A673 (cell line): ENCODE results near the gene EPHA5.

Experiments used
- EZH2 ChIP-seq: fragments of 200-600 bp; sonication (generic); IDR thresholded peaks from 2 replicates; pipeline ENCODE4 v1.6.1; 2017; ENCODE audit warnings: borderline replicate concordance, low read depth, mild to moderate bottlenecking, mixed read lengths, antibody characterized with exemption, low read length; ENCODE audit not compliant: poor library complexity, severe bottlenecking
- TF ChIP-seq, protein P1 (sequence below): fragments of 300-800, 200-600 bp; sonication (generic); conservative IDR thresholded peaks from 2 replicates; pipeline ENCODE4 v1.5.1; 2017; ENCODE audit warnings: low read depth, mild to moderate bottlenecking, antibody characterized with exemption, low read length, moderate library complexity, mixed read lengths

- TF ChIP-seq, protein P1, sequence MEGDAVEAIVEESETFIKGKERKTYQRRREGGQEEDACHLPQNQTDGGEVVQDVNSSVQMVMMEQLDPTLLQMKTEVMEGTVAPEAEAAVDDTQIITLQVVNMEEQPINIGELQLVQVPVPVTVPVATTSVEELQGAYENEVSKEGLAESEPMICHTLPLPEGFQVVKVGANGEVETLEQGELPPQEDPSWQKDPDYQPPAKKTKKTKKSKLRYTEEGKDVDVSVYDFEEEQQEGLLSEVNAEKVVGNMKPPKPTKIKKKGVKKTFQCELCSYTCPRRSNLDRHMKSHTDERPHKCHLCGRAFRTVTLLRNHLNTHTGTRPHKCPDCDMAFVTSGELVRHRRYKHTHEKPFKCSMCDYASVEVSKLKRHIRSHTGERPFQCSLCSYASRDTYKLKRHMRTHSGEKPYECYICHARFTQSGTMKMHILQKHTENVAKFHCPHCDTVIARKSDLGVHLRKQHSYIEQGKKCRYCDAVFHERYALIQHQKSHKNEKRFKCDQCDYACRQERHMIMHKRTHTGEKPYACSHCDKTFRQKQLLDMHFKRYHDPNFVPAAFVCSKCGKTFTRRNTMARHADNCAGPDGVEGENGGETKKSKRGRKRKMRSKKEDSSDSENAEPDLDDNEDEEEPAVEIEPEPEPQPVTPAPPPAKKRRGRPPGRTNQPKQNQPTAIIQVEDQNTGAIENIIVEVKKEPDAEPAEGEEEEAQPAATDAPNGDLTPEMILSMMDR = no peak
- no peak for TF ChIP-seq EZH2
These were observed 26.1 kb upstream of the EPHA5 start for GRCh38 chr4:65696436-65696835.
